GM13977 (cell line): Measurements from ENCODE around the gene UNC93B1.
A peak's percentile ranks its signal among the peaks of the same experiment; 100 is the strongest.

Experiments
- DNase-seq: peaks from one replicate; pipeline ENCODE4 v3.0.0; 2012; ENCODE audit warnings: low spot score
- CTCF ChIP-seq: IDR thresholded peaks from 2 replicates; pipeline ENCODE4 v1.5.1; 2012; ENCODE audit warnings: mild to moderate bottlenecking, control low read depth; ENCODE audit not compliant: insufficient read depth; ENCODE audit errors: extremely low read depth, missing control alignments
- in situ Hi-C: fragments of 300-500 bp; cut with MboI; formaldehyde crosslinking; loops from one replicate; pipeline ENCODE4 v1.12.0; 2022; ENCODE audit warnings: low sequenced_read_pairs, low pct_unique_long_range_greater_than_20kb, mixed read lengths, inconsistent platforms; ENCODE audit not compliant: unreplicated experiment

Gene UNC93B1

GRCh38 chr11:68031144-68031464 lies 27.2 kb upstream of the UNC93B1 start:
- in situ Hi-C loops = no loop called here
- TF ChIP-seq CTCF = no peak
- DNase-seq = no peak

- DNase-seq = peak; percentile 100
- in situ Hi-C loops = no loop called here
- TF ChIP-seq CTCF = no peak
Observed at GRCh38 chr11:68030318-68031143, 26.6 kb upstream of the UNC93B1 start, which contains the start of gene NDUFS8. NDUFS8 (plus strand) TSS chr11:68030681; CDS start chr11:68032152, 1,471 bp downstream.

- in situ Hi-C loops = no loop called here
Observed at GRCh38 chr11:68028802-68029545, 25.1 kb upstream of the UNC93B1 start.

GRCh38 chr11:68027667-68028066 lies 23.8 kb upstream of the UNC93B1 start:
- in situ Hi-C loops = no loop called here
- DNase-seq = no peak
- TF ChIP-seq CTCF = no peak

More at GRCh38 chr11:68028802-68029545, 25.1 kb upstream of the UNC93B1 start:
- no peak for TF ChIP-seq CTCF
- no peak for DNase-seq

GRCh38 chr11:68026391-68027105 lies 22.7 kb upstream of the UNC93B1 start:
- no peak for TF ChIP-seq CTCF
- no peak for DNase-seq
- in situ Hi-C loops = no loop called here

GRCh38 chr11:68025047-68025446 lies 21.1 kb upstream of the UNC93B1 start:
- no peak for DNase-seq
- peak; percentile 3 for TF ChIP-seq CTCF
- in situ Hi-C loops = no loop called here
